Gastroesophageal sphincter (tissue), 3 donors: Measurements from ENCODE around the gene PAPPA2.

Experiments used
- CTCF ChIP-seq, 4 experiments: fragments of 200-600 bp in 2 of 4; fragments of 450-650 bp in 2 of 4; sonication (generic) in 1 of 4; IDR thresholded peaks; one replicate each; pipeline ENCODE4 v1.5.1; 2017 to 2019; ENCODE audit warnings: antibody characterized with exemption in 4 of 4, mild to moderate bottlenecking in 2 of 4, moderate library complexity in 2 of 4
- EP300 ChIP-seq: sonication (generic); formaldehyde crosslinking; IDR thresholded peaks from one replicate; pipeline ENCODE4 v1.6.1; 2017; ENCODE audit warnings: antibody characterized with exemption, mild to moderate bottlenecking
- POLR2A ChIP-seq, 2 donors: fragments of 450-650 bp; IDR thresholded peaks; one replicate each; pipeline ENCODE4 v1.6.1; 2017; ENCODE audit warnings: antibody characterized with exemption in 2 of 2, mild to moderate bottlenecking in 2 of 2, moderate library complexity in 1 of 2
- POLR2AphosphoS5 ChIP-seq: sonication (generic); formaldehyde crosslinking; IDR thresholded peaks from one replicate; pipeline ENCODE4 v1.6.1; 2017; ENCODE audit warnings: antibody characterized with exemption

DNA sequence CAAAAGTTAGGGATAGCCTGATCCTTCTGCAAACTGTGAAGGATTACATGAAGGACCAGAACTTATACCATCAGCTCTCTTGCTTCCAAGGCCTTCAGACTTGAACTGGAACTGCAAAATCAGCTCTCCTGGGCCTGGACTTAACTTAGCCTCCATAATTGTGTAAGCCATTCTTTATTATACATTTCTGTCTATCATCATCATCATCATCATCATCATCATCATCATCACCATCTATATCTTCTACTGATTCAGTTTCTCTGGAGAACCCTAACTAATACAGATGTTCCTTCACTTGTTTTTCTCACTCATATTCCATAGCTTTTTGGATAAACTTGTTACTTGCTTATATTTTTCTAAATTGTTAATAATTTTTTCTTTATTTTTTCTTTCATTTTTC is 50.0 kb downstream of the PAPPA2 start:
- TF ChIP-seq POLR2A (IDR thresholded peaks at IDR 0.05) (no peak), CTCF (IDR thresholded peaks at IDR 0.05) (no peak), POLR2AphosphoS5 (no peak), EP300 (no peak)
